GM13976 (cell line): Measurements from ENCODE around the gene ZP2.

Experiments
- DNase-seq: peaks from one replicate; pipeline ENCODE4 v3.0.0; 2012; ENCODE audit warnings: low spot score
- CTCF ChIP-seq: IDR thresholded peaks from 2 replicates; pipeline ENCODE4 v1.5.1; 2012; ENCODE audit warnings: borderline replicate concordance, mild to moderate bottlenecking; ENCODE audit not compliant: insufficient read depth; ENCODE audit errors: extremely low read depth, missing control alignments, control extremely low read depth
- in situ Hi-C: fragments of 300-500 bp; cut with MboI; formaldehyde crosslinking; loops from one replicate; pipeline ENCODE4 v1.12.0; 2022; ENCODE audit warnings: low sequenced_read_pairs, mixed read lengths, inconsistent platforms; ENCODE audit not compliant: unreplicated experiment

The ZP2 gene

GRCh38 chr16:21228361-21228872 lies 17.0 kb upstream of the ZP2 start:
- in situ Hi-C loops: no loop called here
- DNase-seq: no peak
- no peak for TF ChIP-seq CTCF

- DNase-seq: no peak
- no peak for TF ChIP-seq CTCF
- in situ Hi-C loops: no loop called here
Measured at GRCh38 chr16:21227866-21228265, 16.5 kb upstream of the ZP2 start.

- DNase-seq: no peak
- in situ Hi-C loops: no loop called here
- no peak for TF ChIP-seq CTCF
Measured at GRCh38 chr16:21226749-21227148, 15.4 kb upstream of the ZP2 start.

- DNase-seq: no peak
- TF ChIP-seq CTCF: no peak
- in situ Hi-C loops: no loop called here
Measured at GRCh38 chr16:21224800-21225199, 13.4 kb upstream of the ZP2 start.

- no peak for TF ChIP-seq CTCF
- in situ Hi-C loops: no loop called here
- DNase-seq: no peak
Measured at GRCh38 chr16:21223787-21224186, 12.4 kb upstream of the ZP2 start.

- no peak for TF ChIP-seq CTCF
- no peak for DNase-seq
- in situ Hi-C loops: no loop called here
Measured at GRCh38 chr16:21222495-21223337, 11.3 kb upstream of the ZP2 start.
